Fibroblast of villous mesenchyme (primary cell): ENCODE measurements around the gene DSTYK. TPM values are rescaled to one million over a fixed set of nuclear protein-coding genes. Genes with fewer than 3 reads are reported as not detected.

Experiments used
- DNase-seq: peaks from one replicate; pipeline ENCODE4 v3.0.0-alpha.2; 2010; ENCODE audit warnings: low read depth
- H3K4me3 ChIP-seq: 2 replicates; pipeline ENCODE4 v1.5.1; 2011; ENCODE audit warnings: low read depth, mild to moderate bottlenecking, low read length
- CTCF ChIP-seq: IDR thresholded peaks from 2 replicates; pipeline ENCODE4 v1.5.1; 2012; ENCODE audit warnings: low read depth, mild to moderate bottlenecking, low read length; ENCODE audit not compliant: insufficient read depth
- total RNA-seq: library from RNA; depleted of rRNA; stranded (reverse); fragments of >200 nt; gene quantifications from 2 replicates; pipeline ENCODE4 v1.2.3, GENCODE V29; 2012

The DSTYK gene
- total RNA-seq, 1 donor: 22.0 TPM

- H3K4me3 ChIP-seq: no peak overlapping the region
- no peak for TF ChIP-seq CTCF
- peak; percentile 55 for DNase-seq
Observed at GRCh38 chr1:205179842-205180241, 31.7 kb downstream of the DSTYK start.

DNA sequence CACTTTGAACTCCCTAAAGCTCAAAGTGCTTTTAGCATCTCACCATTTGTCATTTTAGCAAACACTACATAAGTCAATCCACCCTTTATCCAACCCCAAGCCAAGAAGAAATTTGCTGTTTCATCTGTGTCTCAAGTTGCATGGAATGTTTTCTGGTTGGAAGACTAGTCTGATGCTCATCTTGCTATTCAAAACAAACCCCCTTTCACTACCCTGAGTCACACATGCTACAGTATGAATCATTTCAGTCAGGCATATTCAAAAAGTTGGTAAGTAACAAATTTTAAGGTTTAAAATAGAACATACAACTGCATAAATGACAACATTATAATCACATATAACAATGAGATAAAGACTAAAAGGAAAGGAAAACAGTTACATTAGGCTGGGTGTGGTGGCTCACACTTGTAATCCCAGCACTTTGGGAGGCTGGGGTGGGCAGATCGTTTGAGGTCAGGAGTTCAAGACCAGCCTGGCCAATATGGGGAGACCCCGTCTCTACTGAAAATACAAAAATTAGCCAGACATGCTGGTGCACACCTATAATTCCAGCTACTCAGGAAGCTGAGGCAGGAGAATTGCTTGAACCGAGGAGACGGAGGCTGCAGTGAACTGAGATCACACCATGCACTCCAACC is 38.7 kb downstream of the DSTYK start:
- H3K4me3 ChIP-seq: no peak overlapping the region
- TF ChIP-seq CTCF: no peak
- DNase-seq: peak; percentile 93

GRCh38 chr1:205171369-205171768 is 40.1 kb downstream of the DSTYK start:
- TF ChIP-seq CTCF: no peak
- DNase-seq: no peak
- H3K4me3 ChIP-seq: no peak overlapping the region

DNA sequence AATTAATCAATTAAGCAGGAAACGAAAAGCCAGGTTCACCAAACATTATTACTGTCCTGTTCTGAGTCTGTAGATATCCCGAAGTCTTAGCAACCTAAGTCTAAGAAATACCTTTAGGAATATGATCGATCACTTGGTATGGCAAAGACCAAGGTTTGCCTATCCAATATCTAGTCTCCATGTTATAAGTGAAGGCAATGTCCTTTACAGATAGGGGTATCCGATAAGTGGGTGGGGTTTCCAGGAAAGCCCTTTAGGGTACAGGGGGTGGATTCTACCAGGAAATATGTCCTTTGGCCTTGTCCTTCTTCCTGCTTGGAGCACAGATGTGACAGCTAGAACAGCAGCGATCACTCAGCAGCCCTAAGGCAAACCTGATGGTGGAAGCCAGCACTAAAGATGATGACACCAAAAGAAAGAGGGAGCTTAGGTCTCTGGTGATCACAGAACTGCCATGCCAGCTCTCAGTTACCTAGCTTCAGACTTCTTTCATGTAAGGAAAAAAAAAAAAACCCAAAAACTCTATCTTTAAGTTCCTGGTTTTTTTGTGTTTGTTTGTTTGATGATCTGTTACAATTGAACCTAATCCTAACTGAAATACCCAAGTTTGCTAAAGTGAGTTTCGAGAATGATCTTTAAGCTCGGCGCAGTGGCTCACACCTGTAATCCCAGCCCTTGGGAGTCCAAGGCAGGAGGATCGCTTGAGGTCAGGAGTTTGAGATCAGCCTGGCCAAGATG is 40.8 kb downstream of the DSTYK start:
- DNase-seq: no peak
- TF ChIP-seq CTCF: no peak
- no peak overlapping the region for H3K4me3 ChIP-seq

GRCh38 chr1:205169248-205169647 is 42.3 kb downstream of the DSTYK start:
- no peak for DNase-seq
- TF ChIP-seq CTCF: no peak
- no peak overlapping the region for H3K4me3 ChIP-seq

- DNase-seq: no peak
- H3K4me3 ChIP-seq: no peak overlapping the region
- TF ChIP-seq CTCF: no peak
Observed at GRCh38 chr1:205168291-205168690, 43.2 kb downstream of the DSTYK start.
